GM18526 (cell line): ENCODE results near the gene FTO.

ENCODE experiments used
- POLR2A ChIP-seq: IDR thresholded peaks from 3 replicates; pipeline ENCODE4 v1.6.1; 2011; ENCODE audit not compliant: insufficient read length; ENCODE audit errors: extremely low read depth

FTO gene

GRCh38 chr16:53949715-53950410 lies 245.9 kb downstream of the FTO start:
- TF ChIP-seq POLR2A = no peak

GRCh38 chr16:53950677-53951076 lies 246.7 kb downstream of the FTO start:
- TF ChIP-seq POLR2A = no peak

GRCh38 chr16:53952215-53953208 lies 248.6 kb downstream of the FTO start:
- no peak for TF ChIP-seq POLR2A

- TF ChIP-seq POLR2A = no peak
Measured at GRCh38 chr16:53953336-53953735, 249.4 kb downstream of the FTO start.

- TF ChIP-seq POLR2A = no peak
Measured at GRCh38 chr16:53955221-53955875, 251.4 kb downstream of the FTO start.

- no peak for TF ChIP-seq POLR2A
Measured at GRCh38 chr16:53958341-53958880, 254.5 kb downstream of the FTO start.

- TF ChIP-seq POLR2A = no peak
Measured at GRCh38 chr16:53960050-53960812, 256.3 kb downstream of the FTO start.

- no peak for TF ChIP-seq POLR2A
Measured at GRCh38 chr16:53960954-53961616, 257.1 kb downstream of the FTO start.

GRCh38 chr16:53962041-53962440 lies 258.1 kb downstream of the FTO start:
- TF ChIP-seq POLR2A = no peak

GRCh38 chr16:53964145-53964790 lies 260.3 kb downstream of the FTO start:
- TF ChIP-seq POLR2A = no peak

- no peak for TF ChIP-seq POLR2A
Measured at GRCh38 chr16:53966821-53967571, 263.0 kb downstream of the FTO start.

GRCh38 chr16:53967572-53967971 lies 263.6 kb downstream of the FTO start:
- TF ChIP-seq POLR2A = no peak

GRCh38 chr16:53968454-53968853 lies 264.5 kb downstream of the FTO start:
- TF ChIP-seq POLR2A = no peak
